KMS-11 (cell line): ENCODE results near the gene TRIM63.

Experiments
- H2AFZ ChIP-seq: fragments of 200-600 bp; sonication (generic); 2 replicates; pipeline ENCODE4 v1.6.1; 2016; ENCODE audit warnings: antibody characterized with exemption, mixed run types, low read depth
- H3K27ac ChIP-seq: fragments of 200-600 bp; sonication (generic); 2 replicates; pipeline ENCODE4 v1.6.1; 2016; ENCODE audit warnings: mild to moderate bottlenecking, mixed run types
- H3K27me3 ChIP-seq: fragments of 200-600 bp; sonication (generic); 2 replicates; pipeline ENCODE4 v1.6.1; 2017; ENCODE audit warnings: mild to moderate bottlenecking, low read depth, mixed run types, moderate library complexity; ENCODE audit not compliant: insufficient read depth
- H3K36me3 ChIP-seq: fragments of 200-600 bp; sonication (generic); 2 replicates; pipeline ENCODE4 v1.6.1; 2017; ENCODE audit warnings: mild to moderate bottlenecking, mixed run types; ENCODE audit not compliant: insufficient read depth
- H3K4me1 ChIP-seq: fragments of 200-600 bp; sonication (generic); 2 replicates; pipeline ENCODE4 v1.6.1; 2016; ENCODE audit warnings: mild to moderate bottlenecking, low read depth, mixed run types; ENCODE audit not compliant: poor library complexity, severe bottlenecking
- H3K4me2 ChIP-seq: fragments of 200-600 bp; sonication (generic); 2 replicates; pipeline ENCODE4 v1.7.0; 2016; ENCODE audit warnings: mild to moderate bottlenecking, mixed run types
- H3K4me3 ChIP-seq: fragments of 200-600 bp; sonication (generic); IDR thresholded peaks from 2 replicates; pipeline ENCODE4 v1.6.1; 2017; ENCODE audit warnings: low read depth, low read length, mixed read lengths; ENCODE audit not compliant: insufficient read depth
- H3K79me2 ChIP-seq: fragments of 200-600 bp; sonication (generic); 2 replicates; pipeline ENCODE4 v1.6.1; 2016; ENCODE audit warnings: low read depth, mixed run types; ENCODE audit not compliant: insufficient read depth
- H3K9ac ChIP-seq: fragments of 200-600 bp; sonication (generic); 2 replicates; pipeline ENCODE4 v1.6.1; 2016; ENCODE audit warnings: mild to moderate bottlenecking, mixed run types
- H4K20me1 ChIP-seq: fragments of 200-600 bp; sonication (generic); 2 replicates; pipeline ENCODE4 v1.6.1; 2016; ENCODE audit warnings: mild to moderate bottlenecking, mixed run types; ENCODE audit not compliant: insufficient read depth
- TF ChIP-seq, protein P1 (sequence below): fragments of 200-600 bp; sonication (generic); conservative IDR thresholded peaks from 2 replicates; pipeline ENCODE4 v1.6.1; 2017; ENCODE audit warnings: low read depth, mild to moderate bottlenecking, antibody characterized with exemption, low read length, moderate library complexity, mixed read lengths

Gene TRIM63

DNA sequence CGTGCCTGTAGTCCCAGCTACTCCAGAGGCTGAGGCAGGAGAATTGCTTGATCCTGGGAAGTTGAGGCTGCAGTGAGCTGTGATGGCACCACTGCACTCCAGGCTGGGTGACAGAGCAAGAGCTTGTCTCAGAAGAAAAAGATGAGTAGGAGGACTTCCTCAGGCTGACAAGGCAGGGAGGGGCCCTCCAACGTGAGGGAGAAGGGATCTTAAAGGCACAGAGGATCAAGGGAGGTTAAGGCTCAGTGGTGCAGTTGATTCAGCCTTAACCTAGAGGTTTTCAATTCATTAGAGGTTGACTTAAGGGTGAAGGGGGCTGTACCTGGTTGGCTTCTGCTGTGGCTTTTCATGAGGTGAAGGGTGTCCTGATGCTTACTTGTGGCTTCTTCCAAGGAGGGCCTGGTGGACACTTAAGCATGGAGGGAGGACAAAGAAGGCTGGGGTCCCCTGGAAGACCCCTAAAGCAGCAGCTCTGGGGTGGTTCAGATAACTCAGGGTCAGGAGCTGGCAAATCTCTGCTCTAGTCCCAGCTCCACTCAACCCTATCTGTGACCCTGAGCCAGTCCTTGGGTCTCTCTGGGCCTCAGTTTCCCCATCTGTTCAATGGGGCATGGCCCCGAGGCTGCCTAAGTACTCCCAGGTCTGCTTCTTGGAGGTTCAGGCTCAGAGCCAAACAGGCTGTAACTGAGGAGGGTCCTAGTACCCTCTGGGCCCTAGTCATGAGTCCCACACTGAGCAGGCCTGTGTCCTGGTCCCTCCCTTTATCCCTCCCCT is 39.5 kb downstream of the TRIM63 start:
- no peaks in the 10 kb centered on the region for H3K79me2 ChIP-seq
- no peaks in the 10 kb centered on the region for H3K36me3 ChIP-seq
- H3K27me3 ChIP-seq, result peaks cover 5% of the 10 kb centered on the region; the same call in 1 of the 2 replicates
- no peak overlapping the region for H3K4me3 ChIP-seq
- no peak overlapping the region for H3K9ac ChIP-seq
- no peaks in the 10 kb centered on the region for H4K20me1 ChIP-seq
- H2AFZ ChIP-seq, result no peak overlapping the region
- no peak overlapping the region for H3K27ac ChIP-seq
- no peaks in the 10 kb centered on the region for H3K4me1 ChIP-seq
- TF ChIP-seq, protein P1, sequence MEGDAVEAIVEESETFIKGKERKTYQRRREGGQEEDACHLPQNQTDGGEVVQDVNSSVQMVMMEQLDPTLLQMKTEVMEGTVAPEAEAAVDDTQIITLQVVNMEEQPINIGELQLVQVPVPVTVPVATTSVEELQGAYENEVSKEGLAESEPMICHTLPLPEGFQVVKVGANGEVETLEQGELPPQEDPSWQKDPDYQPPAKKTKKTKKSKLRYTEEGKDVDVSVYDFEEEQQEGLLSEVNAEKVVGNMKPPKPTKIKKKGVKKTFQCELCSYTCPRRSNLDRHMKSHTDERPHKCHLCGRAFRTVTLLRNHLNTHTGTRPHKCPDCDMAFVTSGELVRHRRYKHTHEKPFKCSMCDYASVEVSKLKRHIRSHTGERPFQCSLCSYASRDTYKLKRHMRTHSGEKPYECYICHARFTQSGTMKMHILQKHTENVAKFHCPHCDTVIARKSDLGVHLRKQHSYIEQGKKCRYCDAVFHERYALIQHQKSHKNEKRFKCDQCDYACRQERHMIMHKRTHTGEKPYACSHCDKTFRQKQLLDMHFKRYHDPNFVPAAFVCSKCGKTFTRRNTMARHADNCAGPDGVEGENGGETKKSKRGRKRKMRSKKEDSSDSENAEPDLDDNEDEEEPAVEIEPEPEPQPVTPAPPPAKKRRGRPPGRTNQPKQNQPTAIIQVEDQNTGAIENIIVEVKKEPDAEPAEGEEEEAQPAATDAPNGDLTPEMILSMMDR, result no peak
- H3K4me2 ChIP-seq, result no peak overlapping the region

DNA sequence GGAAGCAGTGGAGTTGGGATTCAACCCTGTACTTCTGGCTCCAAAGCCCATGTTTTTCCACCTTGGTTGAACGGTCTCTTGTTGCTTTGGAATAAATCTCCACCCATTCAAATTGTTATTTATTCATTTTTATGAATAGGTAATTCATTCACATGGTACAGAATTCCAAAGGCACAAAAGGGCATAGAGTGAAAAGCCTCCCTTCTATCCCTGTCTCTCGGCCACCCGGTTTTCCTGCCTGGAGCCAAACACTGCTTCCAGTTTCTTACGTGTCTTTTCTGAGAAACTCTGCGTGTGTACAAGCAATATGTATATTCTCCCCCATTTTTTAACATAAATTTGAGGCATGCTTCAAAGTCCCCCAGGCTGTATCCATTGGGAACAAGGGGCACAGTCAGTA is 41.9 kb downstream of the TRIM63 start:
- Histone ChIP-seq H3K27me3 (no peaks in the 10 kb centered on the region; the same call in 1 of the 2 replicates), H2AFZ (no peak overlapping the region), H3K4me1 (no peaks in the 10 kb centered on the region), H3K9ac (no peak overlapping the region), H3K36me3 (no peaks in the 10 kb centered on the region), H3K27ac (no peak overlapping the region), H4K20me1 (no peaks in the 10 kb centered on the region), H3K79me2 (no peaks in the 10 kb centered on the region), H3K4me2 (no peak overlapping the region), H3K4me3 (no peak overlapping the region)
- TF ChIP-seq, protein P1, result no peak

DNA sequence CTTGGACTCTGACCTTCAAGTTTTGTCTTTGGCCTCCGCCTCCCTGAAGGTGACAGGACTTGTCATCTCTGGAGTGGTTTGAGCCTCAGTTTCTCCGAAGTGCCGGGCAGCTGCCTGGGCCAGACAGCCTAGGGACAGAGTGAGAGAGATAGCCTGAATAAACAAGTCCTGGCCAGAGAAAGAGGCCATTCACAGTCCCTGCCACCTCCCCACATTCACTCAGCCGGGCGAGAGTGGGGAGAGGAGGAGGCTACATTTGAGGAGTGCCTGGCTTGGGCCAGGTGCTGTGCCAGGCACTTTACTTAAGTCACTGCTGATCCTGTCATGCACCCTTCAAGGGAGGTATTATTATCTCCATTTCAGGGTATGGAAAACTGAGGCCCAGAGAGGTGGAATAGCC is 42.4 kb downstream of the TRIM63 start:
- H3K4me3 ChIP-seq, result no peak overlapping the region
- H3K4me1 ChIP-seq, result peaks cover 1% of the 10 kb centered on the region
- H3K4me2 ChIP-seq, result no peak overlapping the region
- H3K27me3 ChIP-seq, result no peaks in the 10 kb centered on the region; the same call in 1 of the 2 replicates
- no peaks in the 10 kb centered on the region for H4K20me1 ChIP-seq
- no peak overlapping the region for H3K27ac ChIP-seq
- no peaks in the 10 kb centered on the region for H3K36me3 ChIP-seq
- H3K9ac ChIP-seq, result no peak overlapping the region
- no peaks in the 10 kb centered on the region for H3K79me2 ChIP-seq
- no peak overlapping the region for H2AFZ ChIP-seq
- TF ChIP-seq, protein P1, result no peak

DNA sequence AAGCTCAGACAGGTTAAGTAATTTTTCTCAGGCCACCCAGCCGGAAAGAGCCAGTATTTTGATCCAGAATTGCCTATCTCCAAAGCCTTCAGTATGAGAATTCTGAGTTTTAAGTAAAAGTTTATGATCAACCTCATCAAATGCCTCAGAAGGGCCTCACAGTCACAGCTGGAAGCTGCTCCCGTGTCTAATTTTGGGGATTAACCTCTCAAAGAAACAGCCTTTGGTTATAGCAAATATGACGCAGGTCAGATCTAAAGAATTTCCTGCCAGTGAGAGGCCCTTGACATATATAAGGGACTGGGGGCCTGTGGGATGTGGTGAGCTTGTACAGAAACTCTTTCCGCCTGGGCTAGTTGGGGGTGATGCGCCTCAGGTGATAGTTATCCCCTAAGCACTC is 43.6 kb downstream of the TRIM63 start:
- Histone ChIP-seq H3K27ac (no peak overlapping the region), H3K4me1 (peaks cover 9% of the 10 kb centered on the region), H3K79me2 (no peaks in the 10 kb centered on the region), H3K4me2 (no peak overlapping the region), H2AFZ (no peak overlapping the region), H4K20me1 (no peaks in the 10 kb centered on the region), H3K27me3 (no peaks in the 10 kb centered on the region; the same call in 1 of the 2 replicates), H3K4me3 (no peak overlapping the region), H3K9ac (no peak overlapping the region), H3K36me3 (no peaks in the 10 kb centered on the region)
- TF ChIP-seq, protein P1, result no peak
